ENCODE data around the gene ATP1B1.

The ATP1B1 gene

GRCh38 chr1:169106095-169106920, at the start of gene ATP1B1:
Gene ATP1B1 (plus strand): TSS chr1:169106690. CDS start chr1:169106830, 140 bp downstream.
- peak; percentile 88 for DNase-seq (ENCODE audit: low read depth)

GRCh38 chr1:169059421-169059820, 47.1 kb upstream of the ATP1B1 start:
- DNase-seq (ENCODE audit: low read depth) = no peak

- DNase-seq (ENCODE audit: low read depth) = no peak
Observed at GRCh38 chr1:169060043-169060722, 46.3 kb upstream of the ATP1B1 start.

GRCh38 chr1:169060919-169061639, 45.4 kb upstream of the ATP1B1 start:
- no peak for DNase-seq (ENCODE audit: low read depth)

- DNase-seq (ENCODE audit: low read depth) = no peak
Observed at GRCh38 chr1:169062152-169062551, 44.3 kb upstream of the ATP1B1 start.

GRCh38 chr1:169064103-169064502, 42.4 kb upstream of the ATP1B1 start:
- no peak for DNase-seq (ENCODE audit: low read depth)

GRCh38 chr1:169070547-169070946, 35.9 kb upstream of the ATP1B1 start:
- no peak for DNase-seq (ENCODE audit: low read depth)

- no peak for DNase-seq (ENCODE audit: low read depth)
Observed at GRCh38 chr1:169070958-169071357, 35.5 kb upstream of the ATP1B1 start.

- no peak for DNase-seq (ENCODE audit: low read depth)
Observed at GRCh38 chr1:169072945-169073725, 33.4 kb upstream of the ATP1B1 start.

GRCh38 chr1:169078163-169078883, 28.2 kb upstream of the ATP1B1 start:
- no peak for DNase-seq (ENCODE audit: low read depth)

GRCh38 chr1:169081503-169082123, 24.9 kb upstream of the ATP1B1 start:
- DNase-seq (ENCODE audit: low read depth) = no peak

GRCh38 chr1:169085911-169086310, 20.6 kb upstream of the ATP1B1 start:
- DNase-seq (ENCODE audit: low read depth) = no peak

- DNase-seq (ENCODE audit: low read depth) = no peak
Observed at GRCh38 chr1:169086603-169087455, 19.7 kb upstream of the ATP1B1 start.

- DNase-seq (ENCODE audit: low read depth) = no peak
Observed at GRCh38 chr1:169087876-169088275, 18.6 kb upstream of the ATP1B1 start.

- DNase-seq (ENCODE audit: low read depth) = no peak
Observed at GRCh38 chr1:169089776-169090175, 16.7 kb upstream of the ATP1B1 start.

- no peak for DNase-seq (ENCODE audit: low read depth)
Observed at GRCh38 chr1:169090308-169090899, 16.1 kb upstream of the ATP1B1 start.

GRCh38 chr1:169090900-169091311, 15.6 kb upstream of the ATP1B1 start:
- no peak for DNase-seq (ENCODE audit: low read depth)

- DNase-seq (ENCODE audit: low read depth) = peak; percentile 22
Observed at GRCh38 chr1:169091480-169091941, 15.0 kb upstream of the ATP1B1 start.

GRCh38 chr1:169092399-169092798, 14.1 kb upstream of the ATP1B1 start:
- DNase-seq (ENCODE audit: low read depth) = no peak
